WI38 (cell line): Measurements from ENCODE around the gene KRT13.

Experiments
- H3K4me3 ChIP-seq: 2 replicates; pipeline ENCODE4 v1.5.1; 2011; ENCODE audit warnings: low read depth, mild to moderate bottlenecking, control low read depth, low read length
- TF ChIP-seq, protein P1 (sequence below): IDR thresholded peaks from 2 replicates; pipeline ENCODE4 v1.5.1; 2012; ENCODE audit warnings: low read depth, mild to moderate bottlenecking, control low read depth, low read length

The KRT13 gene

DNA sequence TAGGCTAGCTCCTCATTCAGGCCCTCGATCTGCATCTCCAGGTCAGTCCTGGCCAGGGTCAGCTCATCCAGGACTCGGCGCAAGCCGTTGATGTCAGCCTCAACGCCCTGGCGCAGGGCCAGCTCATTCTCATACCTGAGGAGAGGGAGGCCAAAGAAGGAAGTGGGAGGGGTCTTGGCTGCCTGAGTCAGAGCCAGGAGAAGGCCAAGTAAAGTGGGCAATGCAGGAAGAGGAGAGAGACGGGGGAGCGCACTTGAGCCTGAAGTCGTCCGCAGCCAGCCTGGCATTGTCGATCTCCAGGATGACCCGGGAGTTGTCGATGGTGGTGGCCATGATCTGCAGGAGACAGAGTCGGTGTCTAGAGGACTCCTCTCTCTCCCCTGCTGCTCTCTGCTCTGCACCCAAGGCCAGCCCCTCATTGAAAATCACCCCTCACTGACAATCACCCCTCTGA lies 11.4 kb upstream of the KRT13 start:
- TF ChIP-seq, protein P1, sequence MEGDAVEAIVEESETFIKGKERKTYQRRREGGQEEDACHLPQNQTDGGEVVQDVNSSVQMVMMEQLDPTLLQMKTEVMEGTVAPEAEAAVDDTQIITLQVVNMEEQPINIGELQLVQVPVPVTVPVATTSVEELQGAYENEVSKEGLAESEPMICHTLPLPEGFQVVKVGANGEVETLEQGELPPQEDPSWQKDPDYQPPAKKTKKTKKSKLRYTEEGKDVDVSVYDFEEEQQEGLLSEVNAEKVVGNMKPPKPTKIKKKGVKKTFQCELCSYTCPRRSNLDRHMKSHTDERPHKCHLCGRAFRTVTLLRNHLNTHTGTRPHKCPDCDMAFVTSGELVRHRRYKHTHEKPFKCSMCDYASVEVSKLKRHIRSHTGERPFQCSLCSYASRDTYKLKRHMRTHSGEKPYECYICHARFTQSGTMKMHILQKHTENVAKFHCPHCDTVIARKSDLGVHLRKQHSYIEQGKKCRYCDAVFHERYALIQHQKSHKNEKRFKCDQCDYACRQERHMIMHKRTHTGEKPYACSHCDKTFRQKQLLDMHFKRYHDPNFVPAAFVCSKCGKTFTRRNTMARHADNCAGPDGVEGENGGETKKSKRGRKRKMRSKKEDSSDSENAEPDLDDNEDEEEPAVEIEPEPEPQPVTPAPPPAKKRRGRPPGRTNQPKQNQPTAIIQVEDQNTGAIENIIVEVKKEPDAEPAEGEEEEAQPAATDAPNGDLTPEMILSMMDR, result no peak

DNA sequence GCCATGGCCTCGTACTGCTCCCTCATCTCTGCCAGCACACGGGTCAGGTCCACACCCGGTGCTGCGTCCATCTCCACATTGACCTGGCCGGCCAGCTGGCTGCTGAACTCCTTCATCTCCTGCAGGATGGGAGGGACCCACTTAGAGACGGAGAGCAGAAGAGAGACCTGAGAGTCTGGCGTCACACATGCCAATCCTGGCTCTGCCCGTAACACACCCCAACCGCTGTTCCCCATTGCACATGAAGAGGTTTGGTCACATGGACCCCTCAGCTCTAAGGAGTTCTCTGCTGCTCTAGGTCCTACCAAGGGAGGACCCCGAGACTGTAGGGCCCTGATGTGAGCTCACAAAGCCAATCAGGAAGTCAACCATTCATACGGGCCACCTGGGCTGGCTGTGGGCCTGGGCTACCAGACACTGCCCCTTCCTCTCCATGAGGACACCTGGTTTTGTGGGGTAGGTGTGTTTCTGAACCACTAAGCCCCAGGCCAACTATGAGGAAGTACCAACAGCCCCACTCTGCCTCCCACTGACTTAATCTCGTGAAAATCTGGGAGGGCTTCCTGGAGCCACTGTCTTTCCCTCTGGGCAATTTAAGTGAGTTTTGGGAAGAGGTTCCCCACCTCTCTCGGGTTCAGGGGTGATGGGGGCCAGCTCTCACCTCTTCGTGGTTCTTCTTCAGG lies 10.9 kb upstream of the KRT13 start:
- TF ChIP-seq, protein P1, result no peak
- H3K4me3 ChIP-seq, result no peak overlapping the region

More for the DNA sequence above, 11.4 kb upstream of the KRT13 start:
- H3K4me3 ChIP-seq, result no peak overlapping the region

DNA sequence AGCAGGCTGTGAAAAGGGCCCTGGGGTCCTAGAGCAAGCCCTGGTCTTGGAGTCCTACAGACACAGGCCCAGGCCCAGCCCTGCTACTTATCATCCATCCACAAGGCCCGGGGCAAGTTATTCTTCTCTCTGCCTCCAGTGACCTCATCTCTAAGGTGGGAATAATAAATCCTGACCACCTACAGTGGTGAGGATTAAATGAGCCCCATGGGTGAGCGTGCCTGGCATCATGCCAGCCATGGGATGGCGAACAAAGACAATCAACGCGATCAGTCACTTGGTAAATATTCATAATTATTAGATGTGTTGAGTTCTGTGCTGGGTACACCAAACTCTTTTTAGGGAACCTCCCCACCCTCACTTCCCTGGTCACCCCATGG lies 7.7 kb upstream of the KRT13 start:
- no peak overlapping the region for H3K4me3 ChIP-seq
- TF ChIP-seq, protein P1, result no peak

DNA sequence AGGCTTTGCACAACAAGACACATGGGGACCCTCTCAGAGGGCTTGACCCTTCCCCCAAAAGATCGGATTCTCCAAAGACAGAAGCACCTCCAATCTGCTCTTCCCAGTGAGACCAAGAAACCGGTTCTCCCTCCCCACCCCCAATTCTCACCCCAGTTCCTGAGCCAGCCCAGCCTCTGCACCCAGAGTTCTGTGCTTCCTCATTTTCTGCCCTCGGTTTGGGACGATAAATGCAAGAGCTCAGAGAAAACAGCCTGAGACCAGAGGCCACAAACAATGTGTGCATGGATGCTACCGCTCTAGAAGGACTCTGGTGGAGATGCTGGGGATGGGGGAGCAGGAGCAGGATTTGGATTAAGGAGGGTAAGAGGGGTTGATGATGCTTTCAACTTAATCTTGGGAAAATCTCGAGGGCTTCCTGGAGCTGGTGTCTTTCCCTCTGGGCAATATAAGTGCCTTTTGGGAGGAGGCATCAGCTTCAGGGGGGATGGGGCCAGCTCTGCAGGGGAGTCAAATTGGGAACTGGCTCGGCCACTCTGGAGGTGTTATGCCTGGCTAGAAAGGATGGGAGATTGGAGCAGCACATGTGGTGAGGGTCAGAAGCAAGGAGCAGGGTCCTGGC lies 7.2 kb upstream of the KRT13 start:
- TF ChIP-seq, protein P1, result no peak

DNA sequence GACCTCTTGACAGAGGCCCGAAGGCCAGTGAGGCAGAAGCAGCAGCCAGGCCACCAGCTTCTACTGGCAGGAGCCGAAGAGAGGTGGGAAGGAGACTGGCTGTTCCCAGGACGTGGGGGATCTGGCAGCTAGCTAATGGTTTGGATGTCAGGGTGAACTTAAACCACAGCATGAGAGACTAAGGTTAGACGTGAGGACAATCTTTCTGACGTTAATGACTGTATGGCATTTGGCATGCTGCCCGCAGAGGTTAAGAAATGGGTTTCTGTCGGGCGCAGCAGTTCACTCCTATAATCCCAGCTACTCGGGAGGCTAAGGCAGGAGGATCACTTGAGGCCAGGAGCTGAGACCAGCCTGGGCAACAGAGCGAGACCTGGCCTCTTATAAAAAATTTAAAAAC lies 6.3 kb upstream of the KRT13 start:
- TF ChIP-seq, protein P1, result no peak
- no peak overlapping the region for H3K4me3 ChIP-seq

More for the DNA sequence above, 7.2 kb upstream of the KRT13 start:
- H3K4me3 ChIP-seq, result no peak overlapping the region

DNA sequence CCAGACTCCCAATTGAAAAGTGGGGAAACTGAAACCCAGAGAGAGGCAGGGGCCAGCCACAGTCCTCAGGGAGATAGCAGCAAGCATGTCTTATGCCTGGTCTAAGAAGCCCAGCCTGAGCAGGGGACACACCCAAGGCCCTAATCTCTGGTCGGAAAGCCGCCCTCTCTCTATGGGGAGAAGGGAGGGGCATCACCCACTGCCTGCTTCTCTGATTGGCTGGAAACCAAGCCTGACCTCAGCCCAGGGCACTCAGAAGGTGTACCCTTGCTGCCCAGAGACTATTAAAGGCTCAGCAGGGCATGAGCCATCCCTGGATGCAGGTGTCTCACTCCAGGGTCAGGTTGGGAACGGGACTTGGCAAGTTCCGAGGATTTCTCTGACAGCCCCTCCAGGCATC lies 5.7 kb upstream of the KRT13 start:
- TF ChIP-seq, protein P1, result no peak
- H3K4me3 ChIP-seq, result no peak overlapping the region

DNA sequence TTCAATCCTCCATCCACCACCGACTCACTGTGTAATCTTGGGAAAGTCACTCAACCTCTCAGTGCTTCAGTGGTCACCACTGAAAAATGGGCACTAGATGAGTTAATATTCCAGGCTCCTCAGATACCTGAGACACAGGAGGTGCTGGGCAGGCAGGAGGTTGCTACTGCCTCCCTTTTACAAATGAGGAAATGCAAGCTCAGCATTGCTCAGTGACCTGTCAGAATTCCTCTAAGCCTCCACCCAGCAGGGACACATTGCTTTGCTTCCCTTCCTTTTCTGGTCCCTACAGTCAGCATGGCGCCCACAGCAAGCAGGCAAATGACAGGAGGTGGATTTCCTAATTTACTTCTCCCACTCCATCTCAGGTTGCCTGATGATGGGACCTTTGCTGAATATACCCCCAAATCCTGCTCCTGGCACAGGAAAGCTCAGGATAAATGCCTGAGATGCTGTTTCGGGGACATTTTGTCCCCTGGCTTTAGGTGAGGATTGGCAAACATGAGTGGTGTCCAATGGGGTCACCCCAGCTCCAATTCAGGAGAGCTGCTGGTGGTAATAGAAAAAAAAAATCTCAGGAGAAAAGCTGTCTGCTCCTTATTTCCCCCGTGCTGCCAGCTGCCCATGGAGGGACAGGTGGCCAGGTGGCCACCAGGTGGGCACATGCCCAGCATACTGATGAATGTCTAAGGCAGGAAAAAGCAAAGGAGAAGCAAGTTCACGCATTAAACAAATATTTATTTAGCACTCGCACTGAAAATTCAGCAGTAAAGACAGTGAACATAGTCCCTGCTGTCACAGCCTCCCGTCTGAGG lies 5.0 kb upstream of the KRT13 start:
- H3K4me3 ChIP-seq, result no peak overlapping the region
- TF ChIP-seq, protein P1, result no peak
